GM19193 (cell line): ENCODE results near the gene TIMM8B.

Source experiments
- POLR2A ChIP-seq: IDR thresholded peaks from 4 replicates; pipeline ENCODE4 v1.6.1; 2011; ENCODE audit not compliant: insufficient read depth, insufficient read length; ENCODE audit errors: extremely low read depth

TIMM8B gene, protein sequence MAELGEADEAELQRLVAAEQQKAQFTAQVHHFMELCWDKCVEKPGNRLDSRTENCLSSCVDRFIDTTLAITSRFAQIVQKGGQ

DNA sequence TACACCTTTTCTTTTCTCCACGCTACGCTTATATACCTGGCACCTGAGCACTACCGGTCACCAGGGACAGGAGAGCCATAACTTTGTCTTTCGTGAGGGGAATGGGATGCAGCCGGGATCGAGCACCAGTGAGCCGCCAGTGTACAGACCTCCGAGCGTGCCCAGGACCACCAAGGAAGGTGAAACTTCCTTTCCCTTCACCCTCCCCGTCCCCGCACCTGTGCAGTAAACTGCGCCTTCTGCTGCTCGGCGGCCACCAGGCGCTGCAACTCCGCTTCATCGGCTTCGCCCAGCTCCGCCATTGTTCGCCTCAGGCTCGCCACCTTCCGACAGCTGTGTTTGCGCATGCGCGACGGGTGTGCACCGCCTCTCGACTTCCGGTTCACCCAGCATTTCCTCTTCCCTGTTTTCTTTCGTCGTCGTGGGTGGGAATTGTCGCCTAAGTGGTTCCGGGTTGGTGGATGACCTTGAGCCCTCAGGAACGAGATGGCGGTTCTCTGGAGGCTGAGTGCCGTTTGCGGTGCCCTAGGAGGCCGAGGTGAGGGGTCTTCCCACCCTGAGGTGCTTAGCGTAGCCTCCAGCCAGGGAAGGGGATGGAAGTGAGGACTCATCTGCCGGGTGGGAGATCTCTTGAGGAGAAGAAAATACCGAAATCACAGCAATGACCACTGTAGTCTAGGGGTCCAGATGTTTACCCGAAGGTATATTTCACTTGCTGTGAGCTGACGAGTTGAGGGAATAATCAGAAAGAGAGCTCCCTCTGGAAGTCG, at the start of gene TIMM8B, which contains the start of gene SDHD:
Gene TIMM8B, minus strand, starts transcription at position 335 of the 770 bp plus-strand sequence. Its CDS starts 33 bp downstream, at position 302.
Gene SDHD, plus strand, starts transcription at position 452 of the 770 bp plus-strand sequence. Its CDS starts 35 bp downstream, at position 487.
- TF ChIP-seq POLR2A = peak; percentile 82

- no peak for TF ChIP-seq POLR2A
These were observed 47.9 kb upstream of the TIMM8B start for GRCh38 chr11:112134473-112134872.

DNA sequence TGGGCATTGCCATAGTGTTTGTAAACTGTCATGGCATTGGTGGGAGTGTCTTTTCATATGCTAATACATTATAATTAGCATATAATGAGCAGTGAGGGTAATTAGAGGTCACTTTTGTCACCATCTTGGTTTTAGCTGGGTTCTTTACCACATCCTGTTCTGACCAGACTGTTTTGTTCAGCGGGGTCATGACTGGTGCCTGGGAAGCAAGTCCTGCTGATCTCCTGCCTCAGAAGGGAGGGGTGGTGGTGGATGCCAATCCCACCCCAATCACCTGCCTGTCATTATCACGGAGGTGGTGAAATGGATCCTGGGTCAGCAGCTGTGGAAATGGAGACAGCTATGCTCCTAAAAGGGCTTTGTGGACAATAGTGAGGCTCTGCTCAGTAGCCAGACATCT, 46.2 kb upstream of the TIMM8B start:
- no peak for TF ChIP-seq POLR2A

DNA sequence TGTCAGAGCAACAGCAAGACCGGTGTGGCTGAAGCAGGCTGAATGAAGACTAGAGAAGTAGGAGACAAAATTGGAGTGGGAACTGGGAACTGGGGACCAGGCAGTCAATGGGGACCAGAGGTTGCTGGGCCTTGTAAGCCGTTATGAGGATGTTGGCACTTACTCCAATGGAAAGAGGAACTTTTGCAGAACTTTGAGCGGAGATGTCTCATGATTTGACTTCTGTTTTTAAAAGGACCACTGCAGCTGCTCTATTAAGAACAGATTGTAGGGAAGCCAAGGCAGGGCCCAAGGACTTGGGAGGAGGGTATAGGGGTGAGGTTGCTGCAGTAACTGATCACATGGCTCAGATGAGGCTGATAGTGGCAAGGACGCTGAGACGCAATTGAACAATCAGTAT, 43.1 kb upstream of the TIMM8B start:
- TF ChIP-seq POLR2A = no peak

DNA sequence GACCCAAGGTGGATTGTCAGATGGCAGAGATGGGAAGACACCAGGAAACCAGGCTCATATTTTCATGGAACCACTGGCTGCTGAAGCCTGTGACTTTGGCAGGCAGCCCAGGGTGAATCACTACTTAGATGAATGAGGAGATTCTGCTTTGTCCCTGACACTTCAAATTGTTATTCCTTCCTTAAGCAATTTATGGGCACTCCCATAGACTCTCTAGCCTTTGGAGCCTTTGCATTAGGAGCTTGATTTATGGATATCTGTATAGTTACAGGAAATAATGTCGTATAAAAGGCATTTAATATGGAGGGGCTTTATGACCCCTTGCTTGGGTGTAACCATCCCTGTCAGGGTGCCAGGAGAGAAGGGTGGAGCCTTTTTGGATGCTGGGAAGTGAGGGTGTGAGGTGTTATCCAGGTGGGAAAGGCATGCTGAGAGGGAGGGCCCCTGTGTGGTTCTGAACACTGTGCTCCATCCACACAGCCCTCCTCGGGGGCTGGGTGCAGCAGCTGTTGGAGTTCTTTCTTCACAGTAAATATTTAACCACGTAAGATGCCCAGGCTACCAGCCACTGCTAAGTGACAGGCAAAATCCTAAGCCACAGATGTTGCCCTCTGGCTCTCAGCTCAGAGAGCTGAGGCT, 42.0 kb upstream of the TIMM8B start:
- TF ChIP-seq POLR2A = no peak

- no peak for TF ChIP-seq POLR2A
These were observed 40.5 kb upstream of the TIMM8B start for GRCh38 chr11:112127056-112127455.

DNA sequence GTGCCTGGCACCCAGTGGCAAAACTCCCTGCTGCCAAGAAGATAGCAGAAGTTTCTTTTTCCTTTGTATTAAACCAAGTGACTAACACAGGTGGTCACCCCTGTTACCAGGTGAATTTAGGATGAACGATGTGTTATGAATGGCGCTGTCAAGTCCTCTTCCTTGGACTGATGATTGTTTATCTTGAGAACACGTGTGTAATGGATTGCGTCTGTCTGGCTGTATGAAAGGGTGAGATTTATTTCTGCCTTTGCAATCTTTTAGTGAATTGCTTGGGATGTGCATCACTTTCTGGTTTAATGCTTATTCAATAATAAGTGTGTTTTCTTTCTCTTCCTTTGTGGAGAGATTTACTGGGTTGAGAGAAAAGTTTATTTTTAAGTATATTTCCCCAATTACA, 36.6 kb upstream of the TIMM8B start:
- TF ChIP-seq POLR2A = no peak

DNA sequence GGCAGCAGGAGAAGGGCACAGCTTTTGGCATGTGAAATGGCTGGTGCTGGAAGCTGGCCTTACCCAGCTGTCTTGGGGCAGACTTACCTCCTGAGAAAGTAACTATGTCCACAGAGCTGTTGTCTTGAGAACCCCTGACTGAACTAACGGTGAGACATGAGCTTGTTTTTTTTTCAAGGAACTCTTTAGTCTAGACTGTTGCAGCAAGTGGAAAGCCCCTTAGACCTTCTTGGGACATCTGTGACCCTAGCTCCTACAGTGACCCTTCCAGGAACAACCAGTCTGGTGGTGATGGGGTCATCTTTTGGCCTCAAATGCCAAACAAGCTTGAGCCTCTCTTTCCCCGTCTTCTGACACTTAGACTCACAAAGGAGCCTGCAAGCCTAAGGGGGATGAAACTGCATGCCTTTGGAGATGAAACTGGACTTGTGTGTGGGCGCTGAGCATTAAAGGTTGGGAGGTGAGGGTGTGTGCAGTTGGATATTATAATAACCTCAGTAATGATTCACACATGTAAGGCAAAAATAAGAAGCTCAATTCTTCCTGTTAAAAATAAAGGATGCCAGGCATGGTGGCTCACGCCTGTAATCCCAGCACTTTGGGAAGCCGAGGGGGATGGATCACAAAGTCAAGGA, 35.5 kb upstream of the TIMM8B start:
- no peak for TF ChIP-seq POLR2A

DNA sequence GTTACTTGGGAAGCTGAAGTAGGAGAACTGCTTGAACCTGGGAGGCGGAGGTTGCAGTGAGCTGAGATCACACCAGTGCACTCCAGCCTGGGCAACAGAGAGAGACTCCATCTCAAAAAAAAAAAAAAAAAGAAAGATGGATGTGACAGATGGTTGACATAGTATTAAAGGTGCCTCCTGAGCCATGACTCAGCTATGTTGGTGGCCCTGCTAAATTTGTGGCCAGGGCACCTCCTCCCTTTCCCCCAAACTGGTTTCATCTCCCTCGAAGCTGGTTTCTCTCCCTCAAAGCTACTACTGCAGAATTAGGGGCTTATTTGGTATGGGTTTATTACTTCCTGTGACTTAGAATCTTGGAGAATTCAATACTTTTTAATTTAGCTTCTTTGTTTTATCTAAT, 31.6 kb upstream of the TIMM8B start:
- TF ChIP-seq POLR2A = no peak

- TF ChIP-seq POLR2A = no peak
These were observed 28.8 kb upstream of the TIMM8B start for GRCh38 chr11:112115386-112115785.

DNA sequence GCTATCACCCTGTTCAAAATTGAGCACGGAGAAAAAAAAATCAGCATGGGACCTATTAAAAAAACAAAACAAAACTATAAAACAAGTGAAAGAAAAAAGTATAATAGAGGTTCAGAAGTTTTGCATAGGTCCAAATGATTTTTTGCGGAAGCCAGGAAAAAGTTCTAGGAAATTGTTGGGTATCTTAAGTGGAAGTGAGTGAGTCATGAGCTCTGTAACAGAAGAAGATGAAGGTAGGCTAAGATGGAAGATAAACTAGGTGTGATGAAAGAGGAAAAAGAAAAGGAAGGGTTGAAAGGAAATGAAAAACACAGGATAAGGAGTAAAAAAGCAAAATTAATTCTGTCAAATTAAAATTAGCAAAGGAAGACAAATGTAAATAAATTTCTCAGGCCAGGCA, 27.9 kb upstream of the TIMM8B start:
- no peak for TF ChIP-seq POLR2A

DNA sequence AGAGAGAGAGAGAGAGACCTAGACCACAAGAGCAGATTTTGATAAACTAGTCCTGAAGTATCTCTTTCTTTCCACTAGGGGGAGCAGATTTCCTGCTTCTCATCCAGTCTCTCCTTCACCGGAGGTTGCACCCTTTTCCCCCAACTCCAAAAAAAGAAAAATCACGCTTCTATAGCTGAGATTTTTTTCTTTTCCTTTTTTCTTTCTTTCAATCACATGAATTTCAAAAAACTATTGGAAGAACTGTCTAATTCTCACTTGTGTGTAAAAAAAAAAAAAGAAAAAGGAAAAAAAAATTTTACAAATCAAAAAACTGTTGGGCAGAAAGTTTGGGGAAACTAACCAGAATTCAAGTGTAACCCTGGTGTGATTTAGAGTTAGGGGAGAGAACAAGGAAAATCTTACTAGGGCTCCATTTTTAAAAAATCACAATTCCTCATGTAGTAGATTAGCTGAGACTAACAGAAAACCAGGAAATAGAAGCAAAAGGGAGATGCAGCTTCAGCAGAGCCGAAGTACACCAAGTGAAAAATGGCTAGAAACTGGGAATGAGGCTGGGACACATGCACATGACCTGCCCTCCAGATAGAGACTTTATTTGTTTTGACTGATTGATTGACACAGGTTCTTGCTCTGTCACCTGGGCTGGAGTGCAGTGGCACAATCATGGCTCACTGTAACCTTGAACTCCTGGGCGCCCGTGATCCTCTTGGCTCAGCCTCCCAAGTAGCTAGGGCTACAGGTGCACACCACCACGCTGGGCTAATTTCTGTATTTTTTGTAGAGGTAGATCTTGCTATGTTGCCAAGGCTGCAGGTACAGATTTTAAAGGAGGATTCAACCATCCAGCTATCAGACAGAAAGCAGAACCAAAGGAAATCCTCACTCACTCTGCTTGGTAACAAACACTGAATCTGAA, 27.2 kb upstream of the TIMM8B start:
- TF ChIP-seq POLR2A = no peak

DNA sequence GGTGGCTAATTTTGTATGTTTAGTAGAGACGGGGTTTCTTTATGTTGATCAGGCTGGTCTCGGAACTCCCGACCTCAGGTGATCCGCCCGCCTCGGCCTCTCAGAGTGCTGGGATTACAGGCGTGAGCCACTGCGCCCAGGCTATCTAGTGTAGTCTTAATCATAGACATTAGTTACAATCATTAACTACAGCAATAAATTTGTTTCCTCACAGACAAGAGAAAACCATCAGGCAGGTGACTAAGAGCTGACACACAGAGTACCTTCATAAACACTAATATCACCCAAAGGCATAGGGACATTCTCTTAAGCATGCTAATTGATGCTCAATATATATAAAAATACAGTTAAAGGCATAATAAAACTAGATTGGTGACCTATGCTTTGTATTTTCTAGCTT, 19.5 kb upstream of the TIMM8B start:
- no peak for TF ChIP-seq POLR2A

GRCh38 chr11:112103446-112103845, 16.9 kb upstream of the TIMM8B start:
- no peak for TF ChIP-seq POLR2A
